Measurements from ENCODE around the gene COL16A1.

The COL16A1 gene

GRCh38 chr1:31645274-31645568, 58.6 kb downstream of the COL16A1 start:
- FAIRE-seq = no peak

- peak; percentile 90 for FAIRE-seq
These were observed 59.1 kb downstream of the COL16A1 start, which contains the start of gene PEF1 for GRCh38 chr1:31644560-31645273. TSS of gene PEF1 (minus strand) at chr1:31644876. CDS start at chr1:31644864, 12 bp downstream.

GRCh38 chr1:31643976-31644559, 59.7 kb downstream of the COL16A1 start:
- no peak for FAIRE-seq

GRCh38 chr1:31642897-31643296, 60.9 kb downstream of the COL16A1 start:
- FAIRE-seq = no peak

GRCh38 chr1:31642366-31642765, 61.5 kb downstream of the COL16A1 start:
- FAIRE-seq = no peak

GRCh38 chr1:31640964-31641363, 62.9 kb downstream of the COL16A1 start:
- no peak for FAIRE-seq

GRCh38 chr1:31640179-31640578, 63.6 kb downstream of the COL16A1 start:
- no peak for FAIRE-seq

- FAIRE-seq = no peak
These were observed 64.3 kb downstream of the COL16A1 start for GRCh38 chr1:31639543-31639942.

- no peak for FAIRE-seq
These were observed 65.7 kb downstream of the COL16A1 start for GRCh38 chr1:31637915-31638673.

- FAIRE-seq = no peak
These were observed 70.7 kb downstream of the COL16A1 start for GRCh38 chr1:31633117-31633516.

GRCh38 chr1:31632649-31633048, 71.2 kb downstream of the COL16A1 start:
- no peak for FAIRE-seq

- FAIRE-seq = no peak
These were observed 74.8 kb downstream of the COL16A1 start for GRCh38 chr1:31628931-31629556.

GRCh38 chr1:31627930-31628559, 75.8 kb downstream of the COL16A1 start:
- FAIRE-seq = no peak

GRCh38 chr1:31627301-31627929, 76.4 kb downstream of the COL16A1 start:
- no peak for FAIRE-seq

- FAIRE-seq = no peak
These were observed 77.3 kb downstream of the COL16A1 start for GRCh38 chr1:31626223-31627207.

- no peak for FAIRE-seq
These were observed 78.1 kb downstream of the COL16A1 start for GRCh38 chr1:31625561-31626222.

- FAIRE-seq = no peak
These were observed 78.9 kb downstream of the COL16A1 start for GRCh38 chr1:31624731-31625514.

- no peak for FAIRE-seq
These were observed 79.5 kb downstream of the COL16A1 start for GRCh38 chr1:31624309-31624708.

- FAIRE-seq = no peak
These were observed 80.5 kb downstream of the COL16A1 start for GRCh38 chr1:31623365-31623764.
